ENCODE measurements around the gene MROH7.

Gene MROH7

GRCh38 chr1:54679706-54680105 lies 38.1 kb downstream of the MROH7 start:
- TF ChIP-seq ZNF140 (tag by site-specific recombination; IDR thresholded peaks at IDR 0.05) (no peak), OSR2 (tag by site-specific recombination; IDR thresholded peaks at IDR 0.05) (no peak), ZNF701 (tag by site-specific recombination; IDR thresholded peaks at IDR 0.05) (no peak), KLF16 (tag by site-specific recombination; IDR thresholded peaks at IDR 0.05) (no peak), ZNF692 (tag by site-specific recombination; IDR thresholded peaks at IDR 0.05) (no peak), ZNF645 (tag by site-specific recombination; IDR thresholded peaks at IDR 0.05) (no peak), ZNF529 (tag by site-specific recombination; IDR thresholded peaks at IDR 0.05; ENCODE audit: insufficient replicate concordance) (no peak), ZNF48 (tag by site-specific recombination; IDR thresholded peaks at IDR 0.05) (no peak), ZNF214 (tag by site-specific recombination; IDR thresholded peaks at IDR 0.05; ENCODE audit: borderline replicate concordance) (no peak), HOXC10 (CRISPR knock-in tag; IDR thresholded peaks at IDR 0.05) (no peak), ZNF501 (tag by site-specific recombination; IDR thresholded peaks at IDR 0.05) (no peak), WT1 (tag by site-specific recombination; IDR thresholded peaks at IDR 0.05) (no peak), PRDM10 (tag by site-specific recombination; IDR thresholded peaks at IDR 0.05) (no peak), CTCF (tag by site-specific recombination; IDR thresholded peaks at IDR 0.05) (no peak), ZNF621 (tag by site-specific recombination; IDR thresholded peaks at IDR 0.05) (no peak)
- TF ChIP-seq, protein P1, sequence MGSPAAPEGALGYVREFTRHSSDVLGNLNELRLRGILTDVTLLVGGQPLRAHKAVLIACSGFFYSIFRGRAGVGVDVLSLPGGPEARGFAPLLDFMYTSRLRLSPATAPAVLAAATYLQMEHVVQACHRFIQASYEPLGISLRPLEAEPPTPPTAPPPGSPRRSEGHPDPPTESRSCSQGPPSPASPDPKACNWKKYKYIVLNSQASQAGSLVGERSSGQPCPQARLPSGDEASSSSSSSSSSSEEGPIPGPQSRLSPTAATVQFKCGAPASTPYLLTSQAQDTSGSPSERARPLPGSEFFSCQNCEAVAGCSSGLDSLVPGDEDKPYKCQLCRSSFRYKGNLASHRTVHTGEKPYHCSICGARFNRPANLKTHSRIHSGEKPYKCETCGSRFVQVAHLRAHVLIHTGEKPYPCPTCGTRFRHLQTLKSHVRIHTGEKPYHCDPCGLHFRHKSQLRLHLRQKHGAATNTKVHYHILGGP (tag by site-specific recombination; IDR thresholded peaks at IDR 0.05) = no peak
- TF ChIP-seq, protein P2, sequence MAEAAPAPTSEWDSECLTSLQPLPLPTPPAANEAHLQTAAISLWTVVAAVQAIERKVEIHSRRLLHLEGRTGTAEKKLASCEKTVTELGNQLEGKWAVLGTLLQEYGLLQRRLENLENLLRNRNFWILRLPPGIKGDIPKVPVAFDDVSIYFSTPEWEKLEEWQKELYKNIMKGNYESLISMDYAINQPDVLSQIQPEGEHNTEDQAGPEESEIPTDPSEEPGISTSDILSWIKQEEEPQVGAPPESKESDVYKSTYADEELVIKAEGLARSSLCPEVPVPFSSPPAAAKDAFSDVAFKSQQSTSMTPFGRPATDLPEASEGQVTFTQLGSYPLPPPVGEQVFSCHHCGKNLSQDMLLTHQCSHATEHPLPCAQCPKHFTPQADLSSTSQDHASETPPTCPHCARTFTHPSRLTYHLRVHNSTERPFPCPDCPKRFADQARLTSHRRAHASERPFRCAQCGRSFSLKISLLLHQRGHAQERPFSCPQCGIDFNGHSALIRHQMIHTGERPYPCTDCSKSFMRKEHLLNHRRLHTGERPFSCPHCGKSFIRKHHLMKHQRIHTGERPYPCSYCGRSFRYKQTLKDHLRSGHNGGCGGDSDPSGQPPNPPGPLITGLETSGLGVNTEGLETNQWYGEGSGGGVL (tag by site-specific recombination; IDR thresholded peaks at IDR 0.05) = no peak
- H3K27ac ChIP-seq (ENCODE audit: extremely low read depth, low read depth, low read length) = no peak overlapping the region
- no peaks in the 10 kb centered on the region for H3K36me3 ChIP-seq (ENCODE audit: control insufficient read depth in 2 of 2, insufficient read depth in 1 of 2, low read length in 2 of 2)
- H3K4me3 ChIP-seq (ENCODE audit: low read depth, low read length) = no peak overlapping the region
- CTCF ChIA-PET = no interaction called here
- no peaks in the 10 kb centered on the region for H3K4me1 ChIP-seq (ENCODE audit: control insufficient read depth, insufficient read depth, low read length)
- no peaks in the 10 kb centered on the region for H3K9me3 ChIP-seq (ENCODE audit: control insufficient read depth, insufficient read depth, low read depth, low read length)
- POLR2A ChIA-PET = no interaction called here
